H1 (cell line): Measurements from ENCODE around the gene WRAP53. TPM values are rescaled to one million over a fixed set of nuclear protein-coding genes. Genes with fewer than 3 reads are reported as not detected.

Experiments
- CTCF ChIA-PET: fragments of 300-600 bp; sonication (Branson Sonifier 250); formaldehyde crosslinking; loops from one replicate; lab custom pipeline; 2021; ENCODE audit not compliant: partially characterized antibody; lab: Charles Lee
- POLR2A ChIA-PET: fragments of 300-600 bp; sonication (Branson Sonifier 250); formaldehyde crosslinking; loops from one replicate; lab custom pipeline; 2021; ENCODE audit warnings: inconsistent platforms; ENCODE audit not compliant: partially characterized antibody; lab: Charles Lee
- DNase-seq, 2 experiments: peaks; one replicate each; pipeline versions ENCODE4 v3.0.0 to v3.0.0-alpha.2; 2010 to 2022; ENCODE audit warnings: low spot score in 2 of 2, low read depth in 1 of 2, mixed read lengths in 1 of 2
- FAIRE-seq: peaks from 2 replicates; lab custom pipeline; 2011; peaks lifted over from hg19 to GRCh38; lab: Jason Lieb, UNC
- H2AFZ ChIP-seq: 2 replicates; pipeline ENCODE4 v1.8.1; 2012; ENCODE audit warnings: low read length, inconsistent platforms
- H2AK5ac ChIP-seq: 2 replicates; pipeline ENCODE4 v1.6.1; 2013; ENCODE audit warnings: low read depth, low read length
- H2BK120ac ChIP-seq: replicated peaks from 2 replicates; pipeline ENCODE3; 2013; ENCODE audit warnings: low read depth, low read length, inconsistent platforms
- H2BK12ac ChIP-seq: 2 replicates; pipeline ENCODE4 v1.6.1; 2013; ENCODE audit warnings: low read depth, low read length
- H2BK15ac ChIP-seq: 2 replicates; pipeline ENCODE4 v1.6.1; 2013; ENCODE audit warnings: low read length
- H2BK20ac ChIP-seq: 2 replicates; pipeline ENCODE4 v1.6.1; 2013; ENCODE audit warnings: low read length
- H2BK5ac ChIP-seq: 2 replicates; pipeline ENCODE4 v1.6.1; 2013; ENCODE audit warnings: low read depth, low read length
- H3K14ac ChIP-seq: 2 replicates; pipeline ENCODE4 v1.6.1; 2013; ENCODE audit warnings: inconsistent platforms; ENCODE audit not compliant: insufficient read length
- H3K18ac ChIP-seq: 2 replicates; pipeline ENCODE4 v1.6.1; 2013; ENCODE audit warnings: low read length; ENCODE audit errors: extremely low read depth
- H3K23ac ChIP-seq: 2 replicates; pipeline ENCODE4 v1.6.1; 2013; ENCODE audit warnings: inconsistent platforms; ENCODE audit not compliant: insufficient read length
- H3K23me2 ChIP-seq: 2 replicates; pipeline ENCODE4 v1.6.1; 2013; ENCODE audit warnings: low read depth, low read length
- H3K27ac ChIP-seq: 2 replicates; pipeline ENCODE4 v1.6.1; 2011; ENCODE audit warnings: low read depth, low read length, inconsistent platforms
- H3K27me3 ChIP-seq, 4 experiments: replicated peaks in 1 of 4; 1 replicate in 1 of 4; 2 replicates in 3 of 4; pipeline versions ENCODE4 v1.6.1 to v1.8.1; 2011 to 2013; ENCODE audit warnings: low read length in 3 of 4, mild to moderate bottlenecking in 3 of 4, inconsistent platforms in 2 of 4, mixed read lengths in 2 of 4, moderate library complexity in 1 of 4; ENCODE audit not compliant: control insufficient read depth in 3 of 4, insufficient read depth in 3 of 4; ENCODE audit errors: extremely low read depth in 1 of 4
- H3K36me3 ChIP-seq, 4 experiments: 2 replicates each; pipeline versions ENCODE4 v1.6.1 to v1.8.1; 2011 to 2013; ENCODE audit warnings: mild to moderate bottlenecking in 4 of 4, low read length in 3 of 4, moderate library complexity in 2 of 4, control low read depth in 1 of 4, inconsistent platforms in 1 of 4; ENCODE audit not compliant: insufficient read depth in 4 of 4, control insufficient read depth in 2 of 4
- H3K4ac ChIP-seq: replicated peaks from 2 replicates; pipeline ENCODE3; 2013; ENCODE audit warnings: low read length, low read depth, mixed read lengths, inconsistent platforms; ENCODE audit not compliant: insufficient read length
- H3K4me1 ChIP-seq, 4 experiments: replicated peaks in 1 of 4; 1 replicate in 1 of 4; 2 replicates in 3 of 4; pipeline versions ENCODE4 v1.6.1 to v1.8.1; 2011 to 2013; ENCODE audit warnings: low read length in 3 of 4, inconsistent platforms in 2 of 4, mixed read lengths in 1 of 4; ENCODE audit not compliant: insufficient read depth in 4 of 4, control insufficient read depth in 3 of 4
- H3K4me2 ChIP-seq, 2 experiments: 2 replicates each; pipeline versions ENCODE4 v1.6.1 to v1.8.1; 2011 to 2013; ENCODE audit warnings: low read depth in 2 of 2, low read length in 2 of 2, control low read depth in 1 of 2, inconsistent platforms in 1 of 2, mild to moderate bottlenecking in 1 of 2; ENCODE audit not compliant: insufficient read depth in 1 of 2
- H3K4me3 ChIP-seq, 4 experiments: fragments of 200-600, 300-600 bp in 1 of 4; sonication (generic), shearing (Covaris generic), sonication (Bioruptor Twin) in 1 of 4; 2 replicates each; pipeline versions ENCODE4 v1.5.1 to v1.8.1; 2011 to 2016; ENCODE audit warnings: low read length in 4 of 4, low read depth in 3 of 4, control low read depth in 2 of 4, inconsistent platforms in 2 of 4, mild to moderate bottlenecking in 2 of 4, mixed read lengths in 1 of 4, moderate library complexity in 1 of 4; ENCODE audit not compliant: insufficient read depth in 2 of 4; ENCODE audit errors: extremely low read depth in 1 of 4
- H3K56ac ChIP-seq: replicated peaks from 2 replicates; pipeline ENCODE3; 2013; ENCODE audit warnings: low read depth, mild to moderate bottlenecking, mixed read lengths, low read length, inconsistent platforms; ENCODE audit not compliant: insufficient read length
- H3K79me1 ChIP-seq: 2 replicates; pipeline ENCODE4 v1.6.1; 2013; ENCODE audit warnings: low read depth, low read length, control low read depth
- H3K79me2 ChIP-seq, 2 experiments: 2 replicates each; pipeline versions ENCODE4 v1.6.1 to v1.8.1; 2012 to 2013; ENCODE audit warnings: low read length in 2 of 2, mild to moderate bottlenecking in 2 of 2, inconsistent platforms in 1 of 2; ENCODE audit not compliant: insufficient read depth in 2 of 2, control insufficient read depth in 1 of 2
- H3K9ac ChIP-seq, 4 experiments: replicated peaks in 1 of 4; 1 replicate in 1 of 4; 2 replicates in 3 of 4; pipeline versions ENCODE4 v1.6.1 to v1.8.1; 2011 to 2013; ENCODE audit warnings: low read depth in 3 of 4, low read length in 3 of 4, control low read depth in 2 of 4, mild to moderate bottlenecking in 2 of 4, moderate library complexity in 2 of 4, inconsistent platforms in 1 of 4; ENCODE audit errors: extremely low read depth in 1 of 4
- H3K9me3 ChIP-seq, 2 experiments: 2 replicates each; pipeline versions ENCODE4 v1.6.1 to v1.8.1; 2012 to 2013; ENCODE audit warnings: mild to moderate bottlenecking in 2 of 2, moderate library complexity in 2 of 2, control low read depth in 1 of 2, inconsistent platforms in 1 of 2, low read depth in 1 of 2, low read length in 1 of 2, mixed read lengths in 1 of 2; ENCODE audit not compliant: insufficient read depth in 2 of 2
- H4K20me1 ChIP-seq, 2 experiments: replicated peaks in 1 of 2; 2 replicates each; pipeline versions ENCODE3 to v1.8.1; 2011 to 2013; ENCODE audit warnings: inconsistent platforms in 2 of 2, low read length in 2 of 2, mild to moderate bottlenecking in 1 of 2; ENCODE audit not compliant: insufficient read depth in 2 of 2, control insufficient read depth in 1 of 2
- H4K5ac ChIP-seq: 2 replicates; pipeline ENCODE4 v1.6.1; 2013; ENCODE audit warnings: low read length, low read depth, mixed read lengths, inconsistent platforms; ENCODE audit not compliant: insufficient read length
- H4K8ac ChIP-seq: 2 replicates; pipeline ENCODE4 v1.8.0; 2013; ENCODE audit warnings: mild to moderate bottlenecking, moderate library complexity, low read length, inconsistent platforms; ENCODE audit not compliant: insufficient read depth; ENCODE audit errors: extremely low read depth
- H4K91ac ChIP-seq: replicated peaks from 2 replicates; pipeline ENCODE3; 2013; ENCODE audit warnings: low read length, mixed read lengths, inconsistent platforms; ENCODE audit not compliant: insufficient read length
- BACH1 ChIP-seq: IDR thresholded peaks from 2 replicates; pipeline ENCODE4 v1.6.1; 2012; ENCODE audit warnings: low read length, improper control_type of control experiment
- CBX5 ChIP-seq: fragments of 300-800, 300-1000 bp; sonication (generic); IDR thresholded peaks from 2 replicates; pipeline ENCODE4 v1.7.1; 2016; ENCODE audit warnings: antibody characterized with exemption, low read length, low read depth
- CBX8 ChIP-seq: fragments of 300-800, 300-1000 bp; sonication (generic); IDR thresholded peaks from 2 replicates; pipeline ENCODE4 v1.7.1; 2016; ENCODE audit warnings: low read depth, low read length, borderline replicate concordance
- CTCF ChIP-seq, 3 experiments: IDR thresholded peaks; 1 replicate in 2 of 3; 2 replicates in 1 of 3; pipeline versions ENCODE4 v1.5.1 to v1.6.1; 2011; ENCODE audit warnings: low read length in 3 of 3, mild to moderate bottlenecking in 3 of 3, inconsistent platforms in 2 of 3, low read depth in 1 of 3, moderate library complexity in 1 of 3; ENCODE audit not compliant: insufficient read depth in 1 of 3; ENCODE audit errors: control extremely low read depth in 1 of 3
- NRF1 ChIP-seq: IDR thresholded peaks from 2 replicates; pipeline ENCODE4 v1.6.1; 2011; ENCODE audit warnings: mild to moderate bottlenecking, low read depth, low read length, improper control_type of control experiment
- SIN3A ChIP-seq, 2 experiments: IDR thresholded peaks in 1 of 2; conservative IDR thresholded peaks in 1 of 2; 2 replicates each; pipeline ENCODE4 v1.6.1; 2011 to 2012; ENCODE audit warnings: low read length in 2 of 2, improper control_type of control experiment in 1 of 2, low read depth in 1 of 2, mild to moderate bottlenecking in 1 of 2
- TBP ChIP-seq: IDR thresholded peaks from 2 replicates; pipeline ENCODE4 v1.6.1; 2011; ENCODE audit warnings: low read depth, low read length, improper control_type of control experiment
- TEAD4 ChIP-seq: IDR thresholded peaks from 2 replicates; pipeline ENCODE4 v1.6.1; 2012; ENCODE audit warnings: low read depth, low read length, inconsistent platforms, mixed read lengths
- WGBS, 2 experiments: shearing (Covaris generic) in 1 of 2; methylation state at CpG; one replicate each; pipeline versions ENCODE4 v1.1.6 to v1.1.7; 2013 to 2015; ENCODE audit warnings: low lambda C conversion rate in 2 of 2, mixed read lengths in 2 of 2, inconsistent platforms in 1 of 2, low coverage in 1 of 2, missing lambda C conversion rate in 1 of 2; ENCODE audit not compliant: insufficient replicate concordance in 2 of 2, insufficient coverage in 1 of 2, insufficient read length in 1 of 2; ENCODE audit errors: extremely low coverage in 1 of 2, missing lambda C conversion rate in 1 of 2; 5-methylcytosine and 5-hydroxymethylcytosine counted together
- polyA plus RNA-seq, 7 experiments: library from polyadenylated mRNA; depleted of rRNA in 3 of 7; stranded (reverse) in 5 of 7; unstranded in 2 of 7; fragments of >200 nt in 5 of 7; fragments of 200-250 nt in 2 of 7; gene quantifications; 1 replicate in 5 of 7; 2 replicates in 1 of 7; 4 replicates in 1 of 7; pipeline versions ENCODE4 v1.2.1 to v1.2.3, GENCODE V29; 2011 to 2013; ENCODE audit warnings: missing spikeins in 2 of 7, mixed read lengths in 2 of 7
- total RNA-seq: library from RNA; stranded (reverse); fragmentation: NEBNext Ultra II Directional; extraction: Animal tissue kit (Norgen Biotek cat#: 25700); gene quantifications from 2 replicates; pipeline ENCODE4 v1.2.1, GENCODE V29; 2021

Gene WRAP53
- total and polyA plus RNA-seq, 2 of the 8 experiments (the other 6 are each of a cell fraction or from before 2014, with no cell fraction given) = 29.2 to 30.1 TPM

- peak within 1 kb of the TSS; percentile 80; the same call in 1 of the 2 replicates for H2BK12ac ChIP-seq
- peak within 1 kb of the TSS; percentile 95 for H2AK5ac ChIP-seq
- H2BK120ac ChIP-seq = peak within 1 kb of the TSS; percentile 91
- peak within 1 kb of the TSS; percentile 84 to 91 for H3K4me2 ChIP-seq
- WGBS, 2 experiments = 1 to 100% methylated on average over 1 to 30 of the region's 30 CpGs
- H3K27me3 ChIP-seq = no peaks in the 10 kb centered on the region
- peak within 1 kb of the TSS; percentile 99 for H3K27ac ChIP-seq
- H3K36me3 ChIP-seq = peaks cover 0 to 4% (median 0%) of the 10 kb centered on the region in 4 experiments; a peak in 2 of 8 replicates
- H3K23ac ChIP-seq = no peak within 1 kb of the TSS
- H3K18ac ChIP-seq = peak within 1 kb of the TSS; percentile 93
- no peaks in the 10 kb centered on the region for H3K9me3 ChIP-seq
- H4K8ac ChIP-seq = peak within 1 kb of the TSS; percentile 99; the same call in 1 of the 2 replicates
- H3K9ac ChIP-seq = peak within 1 kb of the TSS; percentile 80 to 100 (median 98)
- peaks cover 0 to 11% (median 4%) of the 10 kb centered on the region in 4 experiments; a peak in 4 of 7 replicates for H3K4me1 ChIP-seq
- DNase-seq (peak in 1 of 2 experiments; percentile 93), FAIRE-seq (peak; percentile 88)
- H4K5ac ChIP-seq = peak within 1 kb of the TSS; percentile 91
- H3K79me2 ChIP-seq = peaks cover 25 to 60% of the 10 kb centered on the region in 2 experiments
- peaks cover 16% of the 10 kb centered on the region for H3K23me2 ChIP-seq
- peak within 1 kb of the TSS; percentile 75 to 100 (median 94) for H3K4me3 ChIP-seq
- H2BK15ac ChIP-seq = no peak within 1 kb of the TSS; the same call in 1 of the 2 replicates
- H4K91ac ChIP-seq = peak within 1 kb of the TSS; percentile 93
- peaks cover 7 to 10% of the 10 kb centered on the region in 2 experiments for H4K20me1 ChIP-seq
- no peak within 1 kb of the TSS for H2AFZ ChIP-seq
- peak within 1 kb of the TSS; percentile 99 for H2BK5ac ChIP-seq
- peak within 1 kb of the TSS; percentile 82 for H3K4ac ChIP-seq
- ChIA-PET CTCF (interaction anchor here (0.5 to 11.3 kb wide), 43 partner anchors 12 to 358 kb away, joined by 3 to 199 read pairs (median 5); partner anchors contain the start of genes ATP1B2, CD68, DNAH2 and EFNB3), POLR2A (interaction anchor here (0.6 to 58.0 kb wide), 34 partner anchors 9 to 536 kb away, joined by 3 to 2272 read pairs (median 5); partner anchors contain the start of genes ATP1B2, CD68, CNTROB and DNAH2)
- H3K14ac ChIP-seq = peak within 1 kb of the TSS; percentile 4
- no peak within 1 kb of the TSS for H2BK20ac ChIP-seq
- H3K79me1 ChIP-seq = peaks cover 13% of the 10 kb centered on the region
- H3K56ac ChIP-seq = peak within 1 kb of the TSS; percentile 63
- TF ChIP-seq NRF1 (no peak), CBX5 (no peak), CTCF (IDR thresholded peaks at IDR 0.05; ENCODE audit: control extremely low read depth in 1 of 3, insufficient read depth in 1 of 3, low read depth in 1 of 3, low read length in 3 of 3) (peak in 1 of 3 experiments; percentile 9; a peak in 1 of 4 replicates), SIN3A (conservative IDR thresholded peaks at IDR 0.05 in 1 of 2, IDR thresholded peaks at IDR 0.05 in 1 of 2; ENCODE audit: low read depth in 1 of 2, low read length in 2 of 2) (peak; percentile 92 to 95; a peak in 3 of 4 replicates), TEAD4 (0 out of 2 replicates have a peak, but pooled peaks have one; percentile 17), TBP (peak; percentile 98), BACH1 (no peak), CBX8 (no peak)
Measured at GRCh38 chr17:7687072-7687907, 987 bp upstream of the WRAP53 start, which contains the start of gene TP53. TSS of gene TP53 (minus strand) at chr17:7687490. CDS start at chr17:7676594, 10,896 bp downstream.
